ENCODE results near the gene POMP. TPM values are rescaled to one million over a fixed set of nuclear protein-coding genes. Genes with fewer than 3 reads are reported as not detected.
A peak's percentile ranks its signal among the peaks of the same experiment; 100 is the strongest.

POMP gene
- total and polyA plus RNA-seq, 2 of the 4 experiments (the other 2 are of a cell fraction), result 60.2 to 68.4 TPM

GRCh38 chr13:28651810-28652401 lies 7.0 kb upstream of the POMP start:
- Histone ChIP-seq H2BK120ac (ENCODE audit: low read depth, low read length) (no peak overlapping the region), H3K18ac (ENCODE audit: low read depth, low read length) (no peak overlapping the region), H4K91ac (ENCODE audit: insufficient read depth, low read depth, low read length) (peak overlapping the region; percentile 7; the same call in 1 of the 2 replicates), H4K5ac (ENCODE audit: low read depth, low read length) (no peak overlapping the region), H3K14ac (replicated peaks; ENCODE audit: low read depth, low read length) (no peak overlapping the region), H4K20me1 (ENCODE audit: insufficient read depth, low read length) (peaks cover 5% of the 10 kb centered on the region; the same call in 1 of the 2 replicates), H3K4me3 (ENCODE audit: insufficient read depth, low read depth, low read length) (no peak overlapping the region), H3K27me3 (ENCODE audit: control insufficient read depth, insufficient read depth, low read length) (no peaks in the 10 kb centered on the region), H3K9me3 (ENCODE audit: control insufficient read depth, insufficient read depth, low read length) (no peaks in the 10 kb centered on the region), H3K9ac (ENCODE audit: low read depth, low read length) (no peak overlapping the region), H3K4me2 (ENCODE audit: low read depth, low read length) (no peak overlapping the region), H2BK20ac (ENCODE audit: low read depth, low read length) (peak overlapping the region; percentile 33; the same call in 1 of the 2 replicates), H3K4me1 (ENCODE audit: control insufficient read depth, insufficient read depth, low read length) (peaks cover 10% of the 10 kb centered on the region), H2BK15ac (ENCODE audit: low read depth, low read length) (peak overlapping the region; percentile 32; the same call in 1 of the 3 replicates), H3K9me1 (ENCODE audit: insufficient read depth, low read length) (peaks cover 12% of the 10 kb centered on the region), H2AK5ac (ENCODE audit: low read depth, low read length) (peak overlapping the region; percentile 1; the same call in 1 of the 2 replicates), H3K56ac (ENCODE audit: extremely low read depth, insufficient read depth, low read length) (no peak overlapping the region), H2AFZ (replicated peaks; ENCODE audit: low read length, poor library complexity) (no peak overlapping the region), H3K4ac (ENCODE audit: low read depth, low read length) (no peak overlapping the region), H3K23ac (ENCODE audit: low read depth, low read length) (no peak overlapping the region), H3K79me1 (ENCODE audit: low read depth in 1 of 2, low read length in 2 of 2) (peaks cover 16 to 55% of the 10 kb centered on the region in 2 experiments), H2BK5ac (ENCODE audit: low read depth, low read length, poor library complexity, severe bottlenecking) (peak overlapping the region; percentile 24), H3K36me3 (ENCODE audit: control insufficient read depth, insufficient read depth, low read length) (no peaks in the 10 kb centered on the region), H4K8ac (ENCODE audit: low read depth in 2 of 2, low read length in 2 of 2) (0 out of 4 replicates have a peak overlapping the region, but pooled peaks of 1 of the 2 experiments have one; percentile 5), H2AK9ac (replicated peaks; ENCODE audit: low read depth, low read length, poor library complexity) (peak overlapping the region; percentile 23), H3K27ac (ENCODE audit: insufficient read depth, low read length) (no peak overlapping the region)
- 76% methylated on average over 4 of the region's 7 CpGs; no CpG with 5 or more reads in 1 of the 2 experiments for WGBS, 2 experiments (ENCODE audit: extremely low coverage in 2 of 2, insufficient read length in 1 of 2)
- intact Hi-C loops (cut with micrococcal nuclease) (loop anchor here (5.0 to 10.0 kb wide), 3 partner anchors 95 to 607 kb away; no protein-coding TSS in a partner anchor), dilution Hi-C loops (cut with HindIII; ENCODE audit: low sequenced_read_pairs, unreplicated experiment) (no loop called here), in situ Hi-C loops (cut with MboI; ENCODE audit: low sequenced_read_pairs) (no loop called here)
- POLR2A ChIA-PET (ENCODE audit: unreplicated experiment), result no interaction called here
- ATAC-seq (ENCODE audit: low read depth) (no peak), DNase-seq (no peak)
- CTCF ChIA-PET, result interaction anchor here (0.6 kb wide), 1 partner anchor 141 kb away, joined by 3 read pairs; no protein-coding TSS in a partner anchor
- BruUV-seq (replicated peaks), result no TSS peak
- no peak for TF ChIP-seq RCOR1 (IDR thresholded peaks at IDR 0.05; ENCODE audit: insufficient replicate concordance, low read length)
- no peak for TF ChIP-seq USF2 (IDR thresholded peaks at IDR 0.05; ENCODE audit: low read depth, low read length)
- no peak for TF ChIP-seq BHLHE40 (IDR thresholded peaks at IDR 0.05; ENCODE audit: low read depth, low read length)
- TF ChIP-seq FOS (IDR thresholded peaks at IDR 0.05; ENCODE audit: low read depth, low read length), result no peak
- no peak for TF ChIP-seq CEBPB (IDR thresholded peaks at IDR 0.05; ENCODE audit: low read depth, low read length)
- TF ChIP-seq MXI1 (IDR thresholded peaks at IDR 0.05; ENCODE audit: borderline replicate concordance, low read depth, low read length), result no peak
- no peak for TF ChIP-seq RFX5 (IDR thresholded peaks at IDR 0.05; ENCODE audit: low read depth, low read length)
- TF ChIP-seq MAZ (IDR thresholded peaks at IDR 0.05; ENCODE audit: borderline replicate concordance, low read depth, low read length), result no peak
- TF ChIP-seq SMC3 (IDR thresholded peaks at IDR 0.05; ENCODE audit: low read depth, low read length), result no peak
- TF ChIP-seq, protein P1, sequence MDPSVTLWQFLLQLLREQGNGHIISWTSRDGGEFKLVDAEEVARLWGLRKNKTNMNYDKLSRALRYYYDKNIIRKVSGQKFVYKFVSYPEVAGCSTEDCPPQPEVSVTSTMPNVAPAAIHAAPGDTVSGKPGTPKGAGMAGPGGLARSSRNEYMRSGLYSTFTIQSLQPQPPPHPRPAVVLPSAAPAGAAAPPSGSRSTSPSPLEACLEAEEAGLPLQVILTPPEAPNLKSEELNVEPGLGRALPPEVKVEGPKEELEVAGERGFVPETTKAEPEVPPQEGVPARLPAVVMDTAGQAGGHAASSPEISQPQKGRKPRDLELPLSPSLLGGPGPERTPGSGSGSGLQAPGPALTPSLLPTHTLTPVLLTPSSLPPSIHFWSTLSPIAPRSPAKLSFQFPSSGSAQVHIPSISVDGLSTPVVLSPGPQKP (IDR thresholded peaks at IDR 0.05; ENCODE audit: borderline replicate concordance, low read depth, low read length), result no peak
- no peak for TF ChIP-seq MAFK (IDR thresholded peaks at IDR 0.05; ENCODE audit: low read depth, low read length)
- no peak for TF ChIP-seq CHD1 (IDR thresholded peaks at IDR 0.05; ENCODE audit: low read depth, low read length)
- TF ChIP-seq POLR2A (IDR thresholded peaks at IDR 0.05; ENCODE audit: low read depth, low read length), result no peak
- TF ChIP-seq CTCF (conservative IDR thresholded peaks at IDR 0.05; ENCODE audit: low read depth, low read length), result no peak
- no peak for TF ChIP-seq RAD21 (IDR thresholded peaks at IDR 0.05; ENCODE audit: low read length)

Data from IMR-90 (cell line).